HUDEP-2 (cell line): Measurements from ENCODE around the gene SAXO1.

Experiments
- DNase-seq, 76 experiments: peaks; one replicate each; lab custom pipeline; 2025; ENCODE audit not compliant: unreplicated experiment in 76 of 76; lab: John Stamatoyannopoulos, UW

Gene SAXO1

GRCh38 chr9:18921366-18922075 is 111.5 kb downstream of the SAXO1 start:
- no peak for DNase-seq

- no peak for DNase-seq
Observed at GRCh38 chr9:18920141-18921084, 112.6 kb downstream of the SAXO1 start.

GRCh38 chr9:18911714-18912342 is 121.2 kb downstream of the SAXO1 start:
- DNase-seq = no peak

GRCh38 chr9:18910916-18911315 is 122.1 kb downstream of the SAXO1 start:
- no peak for DNase-seq

GRCh38 chr9:18910435-18910834 is 122.6 kb downstream of the SAXO1 start:
- DNase-seq = no peak

GRCh38 chr9:18909140-18910018 is 123.6 kb downstream of the SAXO1 start:
- DNase-seq = no peak

GRCh38 chr9:18907927-18908625 is 124.9 kb downstream of the SAXO1 start:
- DNase-seq = no peak

GRCh38 chr9:18906656-18907395 is 126.2 kb downstream of the SAXO1 start:
- DNase-seq = no peak

GRCh38 chr9:18905883-18906629 is 127.0 kb downstream of the SAXO1 start:
- DNase-seq = no peak

GRCh38 chr9:18905028-18905882 is 127.8 kb downstream of the SAXO1 start:
- DNase-seq = no peak

- DNase-seq = no peak
Observed at GRCh38 chr9:18903450-18903849, 129.6 kb downstream of the SAXO1 start.

GRCh38 chr9:18896531-18897179 is 136.4 kb downstream of the SAXO1 start:
- no peak for DNase-seq

GRCh38 chr9:18896004-18896403 is 137.0 kb downstream of the SAXO1 start:
- DNase-seq = no peak

GRCh38 chr9:18893491-18893890 is 139.5 kb downstream of the SAXO1 start:
- no peak for DNase-seq

- DNase-seq = no peak
Observed at GRCh38 chr9:18893046-18893445, 140.0 kb downstream of the SAXO1 start.

- no peak for DNase-seq
Observed at GRCh38 chr9:18891946-18892670, 140.9 kb downstream of the SAXO1 start.
